Breast epithelium (tissue), 4 donors: ENCODE data around the gene TCF23. TPM values are rescaled to one million over a fixed set of nuclear protein-coding genes. Genes with fewer than 3 reads are reported as not detected.

Experiments used
- DNase-seq, 2 donors: peaks; one replicate each; pipeline ENCODE4 v3.0.0-alpha.2; 2019; ENCODE audit warnings: low spot score in 2 of 2
- H3K27ac ChIP-seq, 2 donors: fragments of 200-600 bp; sonication (generic) in 1 of 2; one replicate each; pipeline ENCODE4 v1.5.1; 2016 to 2019; ENCODE audit warnings: mild to moderate bottlenecking in 1 of 2
- H3K27me3 ChIP-seq, 2 donors: fragments of 200-600 bp; sonication (generic) in 1 of 2; one replicate each; pipeline versions ENCODE4 v1.5.1 to v1.6.0; 2017 to 2019; ENCODE audit warnings: control low read depth in 1 of 2, mild to moderate bottlenecking in 1 of 2
- H3K36me3 ChIP-seq: fragments of 200-600 bp; one replicate; pipeline ENCODE4 v1.5.1; 2019
- H3K4me1 ChIP-seq, 2 donors: fragments of 200-600 bp; sonication (generic); one replicate each; pipeline ENCODE4 v1.5.1; 2016 to 2019; ENCODE audit warnings: control low read depth in 1 of 2
- H3K4me3 ChIP-seq, 3 donors: fragments of 200-600 bp; sonication (generic); 1 replicate in 2 of 3; 2 replicates in 1 of 3; pipeline ENCODE4 v1.5.1; 2016 to 2019; ENCODE audit warnings: mild to moderate bottlenecking in 3 of 3, moderate library complexity in 2 of 3
- H3K9me3 ChIP-seq, 2 donors: fragments of 200-600 bp; sonication (generic) in 1 of 2; one replicate each; pipeline ENCODE4 v1.5.1; 2016 to 2019; ENCODE audit warnings: control low read depth in 1 of 2
- POLR2A ChIP-seq: fragments of 450-650 bp; IDR thresholded peaks from one replicate; pipeline ENCODE4 v1.6.1; 2016; ENCODE audit warnings: antibody characterized with exemption, mild to moderate bottlenecking, moderate library complexity
- POLR2AphosphoS5 ChIP-seq, 3 donors: sonication (generic); formaldehyde crosslinking; IDR thresholded peaks; one replicate each; pipeline ENCODE4 v1.6.1; 2017; ENCODE audit warnings: antibody characterized with exemption in 3 of 3
- intact Hi-C: fragments of 100-400 bp; cut with DNase I; formaldehyde crosslinking; loops from one replicate; pipeline ENCODE4 v1.15.1; 2023; ENCODE audit warnings: low total_unique reads
- total RNA-seq, 3 donors: library from RNA; depleted of rRNA; stranded (reverse); fragments of >200 nt; gene quantifications; one replicate each; pipeline ENCODE4 v1.1.0, GENCODE V29; 2016
- TF ChIP-seq, protein P1 (sequence below), 3 donors: fragments of 450-650 bp; IDR thresholded peaks; one replicate each; pipeline ENCODE4 v1.5.1; 2016 to 2017; ENCODE audit warnings: antibody characterized with exemption in 3 of 3, mild to moderate bottlenecking in 3 of 3, moderate library complexity in 3 of 3

TCF23 gene
- total RNA-seq, 3 donors from 2014 or later = not detected

DNA sequence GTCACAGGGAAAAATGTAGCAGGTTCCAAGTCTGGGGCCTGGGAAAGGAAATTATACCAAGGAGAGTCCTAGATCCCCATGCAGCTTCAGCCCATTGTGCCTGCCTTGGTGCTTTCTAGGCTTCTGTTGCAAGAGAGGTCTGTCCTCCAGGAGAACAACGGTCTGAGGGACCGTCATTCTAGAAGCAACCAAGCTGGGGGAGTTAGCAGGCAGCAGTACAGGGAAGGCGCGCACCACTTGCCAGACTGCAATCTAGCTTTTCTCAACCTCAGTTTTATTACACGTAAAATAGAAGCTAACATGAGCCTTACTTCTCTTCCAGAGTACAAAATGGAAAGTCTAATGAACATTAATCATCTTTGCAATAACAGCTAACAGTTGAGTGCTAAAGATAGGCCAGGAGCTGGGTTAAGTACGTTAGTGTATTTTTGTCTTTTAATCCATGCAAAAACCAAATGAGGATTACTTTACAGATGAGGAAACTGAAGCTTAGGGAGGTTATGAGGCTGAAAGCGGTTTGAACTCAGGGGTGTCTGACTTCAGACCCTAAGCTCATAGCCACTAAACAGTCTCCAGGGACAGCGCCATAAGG is 1.9 kb downstream of the TCF23 start:
- Histone ChIP-seq H3K4me3 (no peak overlapping the region), H3K27ac (no peak overlapping the region), H3K27me3 (no peaks in the 10 kb centered on the region), H3K4me1 (no peaks in the 10 kb centered on the region), H3K36me3 (no peaks in the 10 kb centered on the region), H3K9me3 (no peaks in the 10 kb centered on the region)
- intact Hi-C loops = no loop called here
- DNase-seq = no peak
- TF ChIP-seq, protein P1, sequence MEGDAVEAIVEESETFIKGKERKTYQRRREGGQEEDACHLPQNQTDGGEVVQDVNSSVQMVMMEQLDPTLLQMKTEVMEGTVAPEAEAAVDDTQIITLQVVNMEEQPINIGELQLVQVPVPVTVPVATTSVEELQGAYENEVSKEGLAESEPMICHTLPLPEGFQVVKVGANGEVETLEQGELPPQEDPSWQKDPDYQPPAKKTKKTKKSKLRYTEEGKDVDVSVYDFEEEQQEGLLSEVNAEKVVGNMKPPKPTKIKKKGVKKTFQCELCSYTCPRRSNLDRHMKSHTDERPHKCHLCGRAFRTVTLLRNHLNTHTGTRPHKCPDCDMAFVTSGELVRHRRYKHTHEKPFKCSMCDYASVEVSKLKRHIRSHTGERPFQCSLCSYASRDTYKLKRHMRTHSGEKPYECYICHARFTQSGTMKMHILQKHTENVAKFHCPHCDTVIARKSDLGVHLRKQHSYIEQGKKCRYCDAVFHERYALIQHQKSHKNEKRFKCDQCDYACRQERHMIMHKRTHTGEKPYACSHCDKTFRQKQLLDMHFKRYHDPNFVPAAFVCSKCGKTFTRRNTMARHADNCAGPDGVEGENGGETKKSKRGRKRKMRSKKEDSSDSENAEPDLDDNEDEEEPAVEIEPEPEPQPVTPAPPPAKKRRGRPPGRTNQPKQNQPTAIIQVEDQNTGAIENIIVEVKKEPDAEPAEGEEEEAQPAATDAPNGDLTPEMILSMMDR (IDR thresholded peaks at IDR 0.05) = no peak
- TF ChIP-seq POLR2AphosphoS5 (IDR thresholded peaks at IDR 0.05) (no peak), POLR2A (no peak)

DNA sequence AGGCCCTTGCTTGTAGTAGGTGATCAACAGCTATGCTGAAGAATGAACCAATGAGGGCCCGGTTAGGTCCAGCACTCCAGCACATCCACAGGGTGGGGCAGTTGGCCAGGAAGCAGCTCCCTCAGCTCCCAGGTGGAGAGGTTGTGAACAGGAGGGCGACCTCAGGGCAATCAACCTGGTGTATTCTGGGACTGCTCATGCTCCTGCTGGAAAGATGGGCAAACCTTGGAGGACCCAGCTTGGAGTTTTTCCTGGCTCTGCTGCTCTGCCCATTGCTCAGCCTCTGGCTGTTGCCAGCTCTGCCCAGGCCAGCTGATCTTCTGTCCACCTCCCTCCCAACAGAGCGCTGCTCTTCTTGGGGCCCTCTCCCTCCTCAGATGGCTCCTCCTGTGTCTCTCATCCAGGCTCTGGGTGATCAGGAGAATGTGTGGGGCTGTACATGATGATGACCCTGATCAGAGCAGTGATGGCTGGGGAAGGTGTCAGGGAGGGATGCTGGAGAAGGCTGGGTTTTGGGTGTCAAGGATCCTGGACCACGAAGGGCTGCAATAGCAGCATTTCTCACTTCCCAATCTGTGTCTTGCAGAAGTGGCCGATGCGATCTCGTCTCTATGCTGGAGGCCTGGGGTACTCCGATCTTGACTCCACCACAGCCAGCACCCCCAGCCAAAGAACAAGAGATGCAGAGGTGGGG is 3.4 kb downstream of the TCF23 start:
- Histone ChIP-seq H3K27ac (no peak overlapping the region), H3K27me3 (no peaks in the 10 kb centered on the region), H3K4me1 (no peaks in the 10 kb centered on the region), H3K36me3 (no peaks in the 10 kb centered on the region), H3K4me3 (no peak overlapping the region), H3K9me3 (no peaks in the 10 kb centered on the region)
- intact Hi-C loops = no loop called here
- no peak for TF ChIP-seq POLR2AphosphoS5 (IDR thresholded peaks at IDR 0.05)
- TF ChIP-seq POLR2A = no peak
- TF ChIP-seq, protein P1 (IDR thresholded peaks at IDR 0.05) = no peak
- DNase-seq = no peak

GRCh38 chr2:27152796-27153464 is 4.1 kb downstream of the TCF23 start:
- no peaks in the 10 kb centered on the region for H3K9me3 ChIP-seq
- intact Hi-C loops = no loop called here
- H3K4me3 ChIP-seq = no peak overlapping the region
- H3K36me3 ChIP-seq = no peaks in the 10 kb centered on the region
- TF ChIP-seq, protein P1 (IDR thresholded peaks at IDR 0.05) = no peak
- TF ChIP-seq POLR2A = no peak
- TF ChIP-seq POLR2AphosphoS5 (IDR thresholded peaks at IDR 0.05) = no peak
- DNase-seq = no peak
- H3K4me1 ChIP-seq = no peaks in the 10 kb centered on the region
- H3K27me3 ChIP-seq = no peaks in the 10 kb centered on the region
- no peak overlapping the region for H3K27ac ChIP-seq

GRCh38 chr2:27154488-27154887 is 5.7 kb downstream of the TCF23 start:
- Histone ChIP-seq H3K9me3 (no peaks in the 10 kb centered on the region), H3K36me3 (no peaks in the 10 kb centered on the region), H3K4me1 (no peaks in the 10 kb centered on the region), H3K27me3 (no peaks in the 10 kb centered on the region), H3K27ac (no peak overlapping the region), H3K4me3 (no peak overlapping the region)
- intact Hi-C loops = no loop called here
- DNase-seq = no peak
- TF ChIP-seq, protein P1 (IDR thresholded peaks at IDR 0.05) = no peak
- no peak for TF ChIP-seq POLR2A

- no peaks in the 10 kb centered on the region for H3K4me1 ChIP-seq
- TF ChIP-seq POLR2A (no peak), POLR2AphosphoS5 (IDR thresholded peaks at IDR 0.05) (no peak)
- TF ChIP-seq, protein P1 (IDR thresholded peaks at IDR 0.05) = no peak
- no peaks in the 10 kb centered on the region for H3K36me3 ChIP-seq
- H3K27ac ChIP-seq = no peak overlapping the region
- intact Hi-C loops = no loop called here
- H3K9me3 ChIP-seq = no peaks in the 10 kb centered on the region
- no peak for DNase-seq
- no peak overlapping the region for H3K4me3 ChIP-seq
- H3K27me3 ChIP-seq = no peaks in the 10 kb centered on the region
Observed at GRCh38 chr2:27155069-27155520, 6.3 kb downstream of the TCF23 start.
